H1 (cell line): ENCODE measurements around the gene ABI1. TPM values are rescaled to one million over a fixed set of nuclear protein-coding genes. Genes with fewer than 3 reads are reported as not detected.

ENCODE experiments used
- CTCF ChIA-PET: fragments of 300-600 bp; sonication (Branson Sonifier 250); formaldehyde crosslinking; loops from one replicate; lab custom pipeline; 2021; ENCODE audit not compliant: partially characterized antibody; lab: Charles Lee
- POLR2A ChIA-PET: fragments of 300-600 bp; sonication (Branson Sonifier 250); formaldehyde crosslinking; loops from one replicate; lab custom pipeline; 2021; ENCODE audit warnings: inconsistent platforms; ENCODE audit not compliant: partially characterized antibody; lab: Charles Lee
- DNase-seq, 2 experiments: peaks; one replicate each; pipeline versions ENCODE4 v3.0.0 to v3.0.0-alpha.2; 2010 to 2022; ENCODE audit warnings: low spot score in 2 of 2, low read depth in 1 of 2, mixed read lengths in 1 of 2
- FAIRE-seq: peaks from 2 replicates; lab custom pipeline; 2011; peaks lifted over from hg19 to GRCh38; lab: Jason Lieb, UNC
- H2AFZ ChIP-seq: 2 replicates; pipeline ENCODE4 v1.8.1; 2012; ENCODE audit warnings: low read length, inconsistent platforms
- H2AK5ac ChIP-seq: 2 replicates; pipeline ENCODE4 v1.6.1; 2013; ENCODE audit warnings: low read depth, low read length
- H2BK120ac ChIP-seq: replicated peaks from 2 replicates; pipeline ENCODE3; 2013; ENCODE audit warnings: low read depth, low read length, inconsistent platforms
- H2BK12ac ChIP-seq: 2 replicates; pipeline ENCODE4 v1.6.1; 2013; ENCODE audit warnings: low read depth, low read length
- H2BK15ac ChIP-seq: 2 replicates; pipeline ENCODE4 v1.6.1; 2013; ENCODE audit warnings: low read length
- H2BK20ac ChIP-seq: 2 replicates; pipeline ENCODE4 v1.6.1; 2013; ENCODE audit warnings: low read length
- H2BK5ac ChIP-seq: 2 replicates; pipeline ENCODE4 v1.6.1; 2013; ENCODE audit warnings: low read depth, low read length
- H3K14ac ChIP-seq: 2 replicates; pipeline ENCODE4 v1.6.1; 2013; ENCODE audit warnings: inconsistent platforms; ENCODE audit not compliant: insufficient read length
- H3K18ac ChIP-seq: 2 replicates; pipeline ENCODE4 v1.6.1; 2013; ENCODE audit warnings: low read length; ENCODE audit errors: extremely low read depth
- H3K23ac ChIP-seq: 2 replicates; pipeline ENCODE4 v1.6.1; 2013; ENCODE audit warnings: inconsistent platforms; ENCODE audit not compliant: insufficient read length
- H3K23me2 ChIP-seq: 2 replicates; pipeline ENCODE4 v1.6.1; 2013; ENCODE audit warnings: low read depth, low read length
- H3K27ac ChIP-seq: 2 replicates; pipeline ENCODE4 v1.6.1; 2011; ENCODE audit warnings: low read depth, low read length, inconsistent platforms
- H3K27me3 ChIP-seq, 4 experiments: replicated peaks in 1 of 4; 1 replicate in 1 of 4; 2 replicates in 3 of 4; pipeline versions ENCODE4 v1.6.1 to v1.8.1; 2011 to 2013; ENCODE audit warnings: low read length in 3 of 4, mild to moderate bottlenecking in 3 of 4, inconsistent platforms in 2 of 4, mixed read lengths in 2 of 4, moderate library complexity in 1 of 4; ENCODE audit not compliant: control insufficient read depth in 3 of 4, insufficient read depth in 3 of 4; ENCODE audit errors: extremely low read depth in 1 of 4
- H3K36me3 ChIP-seq, 4 experiments: 2 replicates each; pipeline versions ENCODE4 v1.6.1 to v1.8.1; 2011 to 2013; ENCODE audit warnings: mild to moderate bottlenecking in 4 of 4, low read length in 3 of 4, moderate library complexity in 2 of 4, control low read depth in 1 of 4, inconsistent platforms in 1 of 4; ENCODE audit not compliant: insufficient read depth in 4 of 4, control insufficient read depth in 2 of 4
- H3K4ac ChIP-seq: replicated peaks from 2 replicates; pipeline ENCODE3; 2013; ENCODE audit warnings: low read length, low read depth, mixed read lengths, inconsistent platforms; ENCODE audit not compliant: insufficient read length
- H3K4me1 ChIP-seq, 4 experiments: replicated peaks in 1 of 4; 1 replicate in 1 of 4; 2 replicates in 3 of 4; pipeline versions ENCODE4 v1.6.1 to v1.8.1; 2011 to 2013; ENCODE audit warnings: low read length in 3 of 4, inconsistent platforms in 2 of 4, mixed read lengths in 1 of 4; ENCODE audit not compliant: insufficient read depth in 4 of 4, control insufficient read depth in 3 of 4
- H3K4me2 ChIP-seq, 2 experiments: 2 replicates each; pipeline versions ENCODE4 v1.6.1 to v1.8.1; 2011 to 2013; ENCODE audit warnings: low read depth in 2 of 2, low read length in 2 of 2, control low read depth in 1 of 2, inconsistent platforms in 1 of 2, mild to moderate bottlenecking in 1 of 2; ENCODE audit not compliant: insufficient read depth in 1 of 2
- H3K4me3 ChIP-seq, 4 experiments: fragments of 200-600, 300-600 bp in 1 of 4; sonication (generic), shearing (Covaris generic), sonication (Bioruptor Twin) in 1 of 4; 2 replicates each; pipeline versions ENCODE4 v1.5.1 to v1.8.1; 2011 to 2016; ENCODE audit warnings: low read length in 4 of 4, low read depth in 3 of 4, control low read depth in 2 of 4, inconsistent platforms in 2 of 4, mild to moderate bottlenecking in 2 of 4, mixed read lengths in 1 of 4, moderate library complexity in 1 of 4; ENCODE audit not compliant: insufficient read depth in 2 of 4; ENCODE audit errors: extremely low read depth in 1 of 4
- H3K56ac ChIP-seq: replicated peaks from 2 replicates; pipeline ENCODE3; 2013; ENCODE audit warnings: low read depth, mild to moderate bottlenecking, mixed read lengths, low read length, inconsistent platforms; ENCODE audit not compliant: insufficient read length
- H3K79me1 ChIP-seq: 2 replicates; pipeline ENCODE4 v1.6.1; 2013; ENCODE audit warnings: low read depth, low read length, control low read depth
- H3K79me2 ChIP-seq, 2 experiments: 2 replicates each; pipeline versions ENCODE4 v1.6.1 to v1.8.1; 2012 to 2013; ENCODE audit warnings: low read length in 2 of 2, mild to moderate bottlenecking in 2 of 2, inconsistent platforms in 1 of 2; ENCODE audit not compliant: insufficient read depth in 2 of 2, control insufficient read depth in 1 of 2
- H3K9ac ChIP-seq, 4 experiments: replicated peaks in 1 of 4; 1 replicate in 1 of 4; 2 replicates in 3 of 4; pipeline versions ENCODE4 v1.6.1 to v1.8.1; 2011 to 2013; ENCODE audit warnings: low read depth in 3 of 4, low read length in 3 of 4, control low read depth in 2 of 4, mild to moderate bottlenecking in 2 of 4, moderate library complexity in 2 of 4, inconsistent platforms in 1 of 4; ENCODE audit errors: extremely low read depth in 1 of 4
- H3K9me3 ChIP-seq, 2 experiments: 2 replicates each; pipeline versions ENCODE4 v1.6.1 to v1.8.1; 2012 to 2013; ENCODE audit warnings: mild to moderate bottlenecking in 2 of 2, moderate library complexity in 2 of 2, control low read depth in 1 of 2, inconsistent platforms in 1 of 2, low read depth in 1 of 2, low read length in 1 of 2, mixed read lengths in 1 of 2; ENCODE audit not compliant: insufficient read depth in 2 of 2
- H4K20me1 ChIP-seq, 2 experiments: replicated peaks in 1 of 2; 2 replicates each; pipeline versions ENCODE3 to v1.8.1; 2011 to 2013; ENCODE audit warnings: inconsistent platforms in 2 of 2, low read length in 2 of 2, mild to moderate bottlenecking in 1 of 2; ENCODE audit not compliant: insufficient read depth in 2 of 2, control insufficient read depth in 1 of 2
- H4K5ac ChIP-seq: 2 replicates; pipeline ENCODE4 v1.6.1; 2013; ENCODE audit warnings: low read length, low read depth, mixed read lengths, inconsistent platforms; ENCODE audit not compliant: insufficient read length
- H4K8ac ChIP-seq: 2 replicates; pipeline ENCODE4 v1.8.0; 2013; ENCODE audit warnings: mild to moderate bottlenecking, moderate library complexity, low read length, inconsistent platforms; ENCODE audit not compliant: insufficient read depth; ENCODE audit errors: extremely low read depth
- H4K91ac ChIP-seq: replicated peaks from 2 replicates; pipeline ENCODE3; 2013; ENCODE audit warnings: low read length, mixed read lengths, inconsistent platforms; ENCODE audit not compliant: insufficient read length
- BACH1 ChIP-seq: IDR thresholded peaks from 2 replicates; pipeline ENCODE4 v1.6.1; 2012; ENCODE audit warnings: low read length, improper control_type of control experiment
- BCL11A ChIP-seq, 2 experiments: IDR thresholded peaks; one replicate each; pipeline ENCODE4 v1.6.1; 2011; ENCODE audit warnings: low read depth in 2 of 2, low read length in 2 of 2, mild to moderate bottlenecking in 2 of 2
- CBX8 ChIP-seq: fragments of 300-800, 300-1000 bp; sonication (generic); IDR thresholded peaks from 2 replicates; pipeline ENCODE4 v1.7.1; 2016; ENCODE audit warnings: low read depth, low read length, borderline replicate concordance
- HDAC6 ChIP-seq: IDR thresholded peaks from one replicate; pipeline ENCODE4 v1.7.1; 2012; ENCODE audit warnings: low read depth, mild to moderate bottlenecking, inconsistent platforms, low read length, moderate library complexity
- KDM5A ChIP-seq: fragments of 200-600 bp; IDR thresholded peaks from 2 replicates; pipeline ENCODE4 v1.7.1; 2012; ENCODE audit warnings: mild to moderate bottlenecking, low read length, inconsistent platforms, mixed read lengths
- TAF1 ChIP-seq: IDR thresholded peaks from 2 replicates; pipeline ENCODE4 v1.6.1; 2011; ENCODE audit warnings: mild to moderate bottlenecking, low read depth, low read length
- YY1 ChIP-seq: IDR thresholded peaks from 2 replicates; pipeline ENCODE4 v1.6.1; 2011; ENCODE audit warnings: low read depth, mild to moderate bottlenecking, low read length
- WGBS, 2 experiments: shearing (Covaris generic) in 1 of 2; methylation state at CpG; one replicate each; pipeline versions ENCODE4 v1.1.6 to v1.1.7; 2013 to 2015; ENCODE audit warnings: low lambda C conversion rate in 2 of 2, mixed read lengths in 2 of 2, inconsistent platforms in 1 of 2, low coverage in 1 of 2, missing lambda C conversion rate in 1 of 2; ENCODE audit not compliant: insufficient replicate concordance in 2 of 2, insufficient coverage in 1 of 2, insufficient read length in 1 of 2; ENCODE audit errors: extremely low coverage in 1 of 2, missing lambda C conversion rate in 1 of 2; 5-methylcytosine and 5-hydroxymethylcytosine counted together
- polyA plus RNA-seq, 7 experiments: library from polyadenylated mRNA; depleted of rRNA in 3 of 7; stranded (reverse) in 5 of 7; unstranded in 2 of 7; fragments of >200 nt in 5 of 7; fragments of 200-250 nt in 2 of 7; gene quantifications; 1 replicate in 5 of 7; 2 replicates in 1 of 7; 4 replicates in 1 of 7; pipeline versions ENCODE4 v1.2.1 to v1.2.3, GENCODE V29; 2011 to 2013; ENCODE audit warnings: missing spikeins in 2 of 7, mixed read lengths in 2 of 7
- total RNA-seq: library from RNA; stranded (reverse); fragmentation: NEBNext Ultra II Directional; extraction: Animal tissue kit (Norgen Biotek cat#: 25700); gene quantifications from 2 replicates; pipeline ENCODE4 v1.2.1, GENCODE V29; 2021
- TF ChIP-seq, protein P1 (sequence below): IDR thresholded peaks from 2 replicates; pipeline ENCODE4 v1.6.1; 2011; ENCODE audit warnings: low read length, improper control_type of control experiment

ABI1 gene
- total and polyA plus RNA-seq, 2 of the 8 experiments (the other 6 are each of a cell fraction or from before 2014, with no cell fraction given), result 35.4 to 37.0 TPM

- Histone ChIP-seq H3K36me3 (peaks cover 2 to 63% (median 24%) of the 10 kb centered on the region in 4 experiments; a peak in 6 of 8 replicates), H3K56ac (no peak overlapping the region), H2BK120ac (no peak overlapping the region), H4K20me1 (no peaks in the 10 kb centered on the region), H3K23me2 (no peaks in the 10 kb centered on the region), H3K14ac (no peak overlapping the region), H4K91ac (no peak overlapping the region), H3K4ac (no peak overlapping the region), H3K4me2 (no peak overlapping the region), H3K79me2 (no peaks in the 10 kb centered on the region), H2BK15ac (no peak overlapping the region), H3K18ac (no peak overlapping the region), H2AK5ac (no peak overlapping the region), H3K27ac (no peak overlapping the region), H3K4me1 (peaks cover 0 to 2% (median 0%) of the 10 kb centered on the region in 4 experiments; a peak in 1 of 7 replicates), H4K8ac (no peak overlapping the region), H3K4me3 (no peak overlapping the region), H3K27me3 (no peaks in the 10 kb centered on the region), H3K23ac (no peak overlapping the region), H2BK5ac (no peak overlapping the region), H4K5ac (no peak overlapping the region), H3K9me3 (no peaks in the 10 kb centered on the region), H2BK12ac (no peak overlapping the region), H2BK20ac (no peak overlapping the region), H3K9ac (no peak overlapping the region), H3K79me1 (no peaks in the 10 kb centered on the region), H2AFZ (no peak overlapping the region)
- ChIA-PET CTCF (interaction anchor here (2.0 to 2.6 kb wide), 2 partner anchors 12 to 15 kb away, joined by 6 to 10 read pairs; no protein-coding TSS in a partner anchor), POLR2A (interaction anchor here (0.7 to 1.2 kb wide), 2 partner anchors 15 to 36 kb away, joined by 3 read pairs; no protein-coding TSS in a partner anchor)
- FAIRE-seq, result no peak
- no peak for DNase-seq
- WGBS, 2 experiments, result 97% methylated on average over 4 of the region's 4 CpGs; no CpG with 5 or more reads in 1 of the 2 experiments
- TF ChIP-seq BCL11A (IDR thresholded peaks at IDR 0.05; ENCODE audit: low read depth in 2 of 2, low read length in 2 of 2) (no peak), KDM5A (no peak), CBX8 (no peak), BACH1 (no peak), TAF1 (no peak), HDAC6 (no peak), YY1 (no peak)
- TF ChIP-seq, protein P1, sequence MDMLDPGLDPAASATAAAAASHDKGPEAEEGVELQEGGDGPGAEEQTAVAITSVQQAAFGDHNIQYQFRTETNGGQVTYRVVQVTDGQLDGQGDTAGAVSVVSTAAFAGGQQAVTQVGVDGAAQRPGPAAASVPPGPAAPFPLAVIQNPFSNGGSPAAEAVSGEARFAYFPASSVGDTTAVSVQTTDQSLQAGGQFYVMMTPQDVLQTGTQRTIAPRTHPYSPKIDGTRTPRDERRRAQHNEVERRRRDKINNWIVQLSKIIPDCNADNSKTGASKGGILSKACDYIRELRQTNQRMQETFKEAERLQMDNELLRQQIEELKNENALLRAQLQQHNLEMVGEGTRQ, result no peak
Observed at GRCh38 chr10:26741368-26741767, 119.4 kb downstream of the ABI1 start.
